ENCODE results near the gene PBX4. TPM values are rescaled to one million over a fixed set of nuclear protein-coding genes. Genes with fewer than 3 reads are reported as not detected.

PBX4 gene
- total and polyA plus RNA-seq, 2 of the 8 experiments (the other 6 are each of a cell fraction or from before 2014, with no cell fraction given), result 3.4 to 3.8 TPM

GRCh38 chr19:19631346-19631745 is 12.9 kb upstream of the PBX4 start:
- ChIA-PET POLR2A (ENCODE audit: partially characterized antibody) (interaction anchor here (1.1 to 2.6 kb wide), 3 partner anchors 9 to 28 kb away, joined by 3 to 6 read pairs (median 3); no protein-coding TSS in a partner anchor), CTCF (ENCODE audit: partially characterized antibody) (interaction anchor here (0.9 to 1.0 kb wide), 3 partner anchors 77 to 100 kb away, joined by 3 read pairs; no protein-coding TSS in a partner anchor)
- H3K4me2 ChIP-seq (ENCODE audit: insufficient read depth in 1 of 2, low read depth in 2 of 2, low read length in 2 of 2), result no peak overlapping the region
- H3K27ac ChIP-seq (ENCODE audit: low read depth, low read length), result no peak overlapping the region
- no peaks in the 10 kb centered on the region for H3K9me3 ChIP-seq (ENCODE audit: insufficient read depth in 2 of 2, low read depth in 1 of 2, low read length in 1 of 2)
- H3K79me2 ChIP-seq (ENCODE audit: control insufficient read depth in 1 of 2, insufficient read depth in 2 of 2, low read length in 2 of 2), result peaks cover 0 to 12% of the 10 kb centered on the region in 2 experiments; a peak in 2 of 4 replicates
- no peak overlapping the region for H4K8ac ChIP-seq (ENCODE audit: extremely low read depth, insufficient read depth, low read length)
- FAIRE-seq (no peak), DNase-seq (ENCODE audit: low read depth in 1 of 2, low spot score in 2 of 2) (no peak)
- no peak overlapping the region for H3K4me3 ChIP-seq (ENCODE audit: extremely low read depth in 1 of 4, insufficient read depth in 2 of 4, low read depth in 3 of 4, low read length in 4 of 4)
- no peak overlapping the region for H3K9ac ChIP-seq (replicated peaks in 1 of 4; ENCODE audit: extremely low read depth in 1 of 4, low read depth in 3 of 4, low read length in 3 of 4)
- WGBS, 2 experiments (ENCODE audit: extremely low coverage in 1 of 2, insufficient coverage in 1 of 2, insufficient read length in 1 of 2, insufficient replicate concordance in 2 of 2, low coverage in 1 of 2, low lambda C conversion rate in 2 of 2, missing lambda C conversion rate in 1 of 2), result 95% methylated on average over 7 of the region's 7 CpGs; no CpG with 5 or more reads in 1 of the 2 experiments
- H4K5ac ChIP-seq (ENCODE audit: insufficient read length, low read depth, low read length), result no peak overlapping the region
- no peaks in the 10 kb centered on the region for H3K27me3 ChIP-seq (replicated peaks in 1 of 4; ENCODE audit: control insufficient read depth in 3 of 4, extremely low read depth in 1 of 4, insufficient read depth in 3 of 4, low read length in 3 of 4)
- no peak overlapping the region for H3K4ac ChIP-seq (replicated peaks; ENCODE audit: insufficient read length, low read depth, low read length)
- H4K20me1 ChIP-seq (replicated peaks in 1 of 2; ENCODE audit: control insufficient read depth in 1 of 2, insufficient read depth in 2 of 2, low read length in 2 of 2), result peaks cover 0 to 7% of the 10 kb centered on the region in 2 experiments
- H3K14ac ChIP-seq (ENCODE audit: insufficient read length), result no peak overlapping the region
- peaks cover 4 to 12% (median 11%) of the 10 kb centered on the region in 4 experiments; a peak in 7 of 8 replicates for H3K36me3 ChIP-seq (ENCODE audit: control insufficient read depth in 2 of 4, insufficient read depth in 4 of 4, low read length in 3 of 4)
- peaks cover 0 to 11% (median 8%) of the 10 kb centered on the region in 4 experiments; a peak in 5 of 7 replicates for H3K4me1 ChIP-seq (replicated peaks in 1 of 4; ENCODE audit: control insufficient read depth in 3 of 4, insufficient read depth in 4 of 4, low read length in 3 of 4)
- no peak overlapping the region for H2AFZ ChIP-seq (ENCODE audit: low read length)
- no peak overlapping the region for H2BK20ac ChIP-seq (ENCODE audit: low read length)
- H2BK12ac ChIP-seq (ENCODE audit: low read depth, low read length), result no peak overlapping the region
- H3K18ac ChIP-seq (ENCODE audit: extremely low read depth, low read length), result no peak overlapping the region
- TF ChIP-seq SP4 (IDR thresholded peaks at IDR 0.05; ENCODE audit: low read length) (no peak), POU5F1 (IDR thresholded peaks at IDR 0.05; ENCODE audit: low read depth, low read length) (no peak), TBP (IDR thresholded peaks at IDR 0.05; ENCODE audit: low read depth, low read length) (no peak), SIX5 (IDR thresholded peaks at IDR 0.05; ENCODE audit: low read depth, low read length) (no peak), CTCF (IDR thresholded peaks at IDR 0.05; ENCODE audit: control extremely low read depth in 1 of 3, insufficient read depth in 1 of 3, low read depth in 1 of 3, low read length in 3 of 3) (no peak), CHD2 (IDR thresholded peaks at IDR 0.05; ENCODE audit: low read length) (no peak), SP2 (IDR thresholded peaks at IDR 0.05; ENCODE audit: low read length) (no peak)
- TF ChIP-seq, protein P1, sequence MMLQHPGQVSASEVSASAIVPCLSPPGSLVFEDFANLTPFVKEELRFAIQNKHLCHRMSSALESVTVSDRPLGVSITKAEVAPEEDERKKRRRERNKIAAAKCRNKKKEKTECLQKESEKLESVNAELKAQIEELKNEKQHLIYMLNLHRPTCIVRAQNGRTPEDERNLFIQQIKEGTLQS (IDR thresholded peaks at IDR 0.05; ENCODE audit: insufficient read depth, low read depth, low read length), result no peak
- TF ChIP-seq, protein P2, sequence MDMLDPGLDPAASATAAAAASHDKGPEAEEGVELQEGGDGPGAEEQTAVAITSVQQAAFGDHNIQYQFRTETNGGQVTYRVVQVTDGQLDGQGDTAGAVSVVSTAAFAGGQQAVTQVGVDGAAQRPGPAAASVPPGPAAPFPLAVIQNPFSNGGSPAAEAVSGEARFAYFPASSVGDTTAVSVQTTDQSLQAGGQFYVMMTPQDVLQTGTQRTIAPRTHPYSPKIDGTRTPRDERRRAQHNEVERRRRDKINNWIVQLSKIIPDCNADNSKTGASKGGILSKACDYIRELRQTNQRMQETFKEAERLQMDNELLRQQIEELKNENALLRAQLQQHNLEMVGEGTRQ (IDR thresholded peaks at IDR 0.05; ENCODE audit: low read length), result no peak
- peaks cover 7% of the 10 kb centered on the region for H3K79me1 ChIP-seq (ENCODE audit: low read depth, low read length)
- H2AK5ac ChIP-seq (ENCODE audit: low read depth, low read length), result no peak overlapping the region
- no peak overlapping the region for H3K56ac ChIP-seq (replicated peaks; ENCODE audit: insufficient read length, low read depth, low read length)
- no peak overlapping the region for H4K91ac ChIP-seq (replicated peaks; ENCODE audit: insufficient read length, low read length)
- no peak overlapping the region for H2BK120ac ChIP-seq (replicated peaks; ENCODE audit: low read depth, low read length)
- peaks cover 10% of the 10 kb centered on the region for H3K23me2 ChIP-seq (ENCODE audit: low read depth, low read length)
- no peak overlapping the region for H2BK5ac ChIP-seq (ENCODE audit: low read depth, low read length)
- no peak overlapping the region for H2BK15ac ChIP-seq (ENCODE audit: low read length)
- no peak overlapping the region for H3K23ac ChIP-seq (ENCODE audit: insufficient read length)
